Sigmoid colon (tissue), 7 donors: ENCODE results near the gene LYPD3. TPM values are rescaled to one million over a fixed set of nuclear protein-coding genes. Genes with fewer than 3 reads are reported as not detected.

Experiments used
- DNase-seq: peaks from one replicate; pipeline ENCODE4 v3.0.0-alpha.2; 2019
- H3K27ac ChIP-seq, 4 donors: fragments of 200-600 bp; sonication (generic); one replicate each; pipeline ENCODE4 v1.5.1; 2016 to 2019; ENCODE audit warnings: mild to moderate bottlenecking in 1 of 4
- H3K27me3 ChIP-seq, 3 donors: fragments of 200-600 bp; sonication (generic); one replicate each; pipeline ENCODE4 v1.5.1; 2019; ENCODE audit warnings: mild to moderate bottlenecking in 1 of 3
- H3K36me3 ChIP-seq, 4 donors: fragments of 200-600 bp; sonication (generic); one replicate each; pipeline ENCODE4 v1.5.1; 2016 to 2019
- H3K4me1 ChIP-seq, 4 donors: fragments of 200-600 bp; sonication (generic); one replicate each; pipeline ENCODE4 v1.5.1; 2017 to 2019
- H3K4me3 ChIP-seq, 4 donors: fragments of 200-600 bp; sonication (generic); one replicate each; pipeline ENCODE4 v1.5.1; 2017 to 2019; ENCODE audit warnings: mild to moderate bottlenecking in 2 of 4, moderate library complexity in 1 of 4
- H3K9me3 ChIP-seq, 4 donors: fragments of 200-600 bp in 3 of 4; sonication (generic) in 3 of 4; one replicate each; pipeline versions ENCODE4 v1.5.1 to v1.6.1; 2013 to 2019
- EP300 ChIP-seq, 4 donors: sonication (generic); formaldehyde crosslinking; IDR thresholded peaks; one replicate each; pipeline ENCODE4 v1.6.1; 2017; ENCODE audit warnings: antibody characterized with exemption in 4 of 4
- POLR2A ChIP-seq, 2 donors: fragments of 450-650 bp; IDR thresholded peaks; one replicate each; pipeline ENCODE4 v1.6.1; 2016; ENCODE audit warnings: antibody characterized with exemption in 2 of 2, mild to moderate bottlenecking in 2 of 2, moderate library complexity in 2 of 2
- POLR2AphosphoS5 ChIP-seq, 4 donors: sonication (generic); formaldehyde crosslinking; IDR thresholded peaks; one replicate each; pipeline ENCODE4 v1.6.1; 2017; ENCODE audit warnings: antibody characterized with exemption in 4 of 4
- WGBS, 2 donors: extraction: QIAGEN DNeasy Blood & Tissue Kit; methylation state at CpG; one replicate each; pipeline ENCODE4 v1.1.7; 2013; 5-methylcytosine and 5-hydroxymethylcytosine counted together
- intact Hi-C: fragments of 100-400 bp; cut with DNase I; formaldehyde crosslinking; loops from one replicate; pipeline ENCODE4 v1.15.1; 2023
- polyA plus RNA-seq, 3 donors: library from polyadenylated mRNA; stranded (reverse); fragments of 200-250 nt; gene quantifications; one replicate each; pipeline ENCODE4 v1.2.3, GENCODE V29; 2013
- total RNA-seq, 4 donors: library from RNA; depleted of rRNA; stranded (reverse); fragments of >200 nt; gene quantifications; one replicate each; pipeline ENCODE4 v1.1.0, GENCODE V29; 2016
- TF ChIP-seq, protein P1 (sequence below), 4 experiments: fragments of 450-650 bp in 3 of 4; fragments of 200-600 bp in 1 of 4; IDR thresholded peaks; one replicate each; pipeline ENCODE4 v1.5.1; 2016 to 2019; ENCODE audit warnings: antibody characterized with exemption in 4 of 4, mild to moderate bottlenecking in 3 of 4, moderate library complexity in 2 of 4
- donor health status: healthy with polysubstance abuse.
- donor health status: Bipolar disorder and iron deficiency.
- donor health status: healthy.

Gene LYPD3
- total and polyA plus RNA-seq, 7 donors = 0.46 to 1.8 (median 1.4) TPM; not detected in 1

DNA sequence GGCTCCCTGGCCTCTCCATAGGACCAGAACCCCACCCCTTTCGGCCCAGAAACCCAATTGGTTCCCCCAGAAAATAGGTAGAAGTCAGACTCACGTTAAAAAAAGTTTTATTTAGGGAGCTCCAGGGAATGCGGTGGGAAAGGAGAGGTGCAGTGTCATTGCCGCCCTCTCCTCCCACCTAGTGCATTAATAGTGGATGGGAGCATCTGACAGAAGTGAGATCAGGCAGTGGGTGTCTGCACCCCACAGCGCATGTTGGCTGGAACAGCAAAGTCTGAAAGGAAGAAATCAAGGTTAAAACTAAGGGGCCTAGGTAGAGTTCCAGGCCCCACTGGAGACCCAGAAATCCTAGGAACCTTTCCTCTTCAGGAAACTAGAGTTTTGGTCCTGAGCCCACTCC is 41.2 kb upstream of the LYPD3 start:
- DNase-seq = no peak
- peaks cover 5 to 36% (median 13%) of the 10 kb centered on the region in 4 donors for H3K36me3 ChIP-seq
- H3K4me3 ChIP-seq = no peak overlapping the region
- TF ChIP-seq, protein P1, sequence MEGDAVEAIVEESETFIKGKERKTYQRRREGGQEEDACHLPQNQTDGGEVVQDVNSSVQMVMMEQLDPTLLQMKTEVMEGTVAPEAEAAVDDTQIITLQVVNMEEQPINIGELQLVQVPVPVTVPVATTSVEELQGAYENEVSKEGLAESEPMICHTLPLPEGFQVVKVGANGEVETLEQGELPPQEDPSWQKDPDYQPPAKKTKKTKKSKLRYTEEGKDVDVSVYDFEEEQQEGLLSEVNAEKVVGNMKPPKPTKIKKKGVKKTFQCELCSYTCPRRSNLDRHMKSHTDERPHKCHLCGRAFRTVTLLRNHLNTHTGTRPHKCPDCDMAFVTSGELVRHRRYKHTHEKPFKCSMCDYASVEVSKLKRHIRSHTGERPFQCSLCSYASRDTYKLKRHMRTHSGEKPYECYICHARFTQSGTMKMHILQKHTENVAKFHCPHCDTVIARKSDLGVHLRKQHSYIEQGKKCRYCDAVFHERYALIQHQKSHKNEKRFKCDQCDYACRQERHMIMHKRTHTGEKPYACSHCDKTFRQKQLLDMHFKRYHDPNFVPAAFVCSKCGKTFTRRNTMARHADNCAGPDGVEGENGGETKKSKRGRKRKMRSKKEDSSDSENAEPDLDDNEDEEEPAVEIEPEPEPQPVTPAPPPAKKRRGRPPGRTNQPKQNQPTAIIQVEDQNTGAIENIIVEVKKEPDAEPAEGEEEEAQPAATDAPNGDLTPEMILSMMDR (IDR thresholded peaks at IDR 0.05) = no peak
- no peak for TF ChIP-seq POLR2AphosphoS5 (IDR thresholded peaks at IDR 0.05)
- TF ChIP-seq EP300 (IDR thresholded peaks at IDR 0.05) = no peak
- TF ChIP-seq POLR2A (IDR thresholded peaks at IDR 0.05) = no peak
- H3K9me3 ChIP-seq = no peaks in the 10 kb centered on the region
- peaks cover 0 to 25% (median 18%) of the 10 kb centered on the region in 4 donors for H3K4me1 ChIP-seq
- no peaks in the 10 kb centered on the region for H3K27me3 ChIP-seq
- no peak overlapping the region for H3K27ac ChIP-seq
- WGBS, 2 donors = 88 to 96% methylated on average over 5 of the region's 5 CpGs
- intact Hi-C loops = no loop called here

DNA sequence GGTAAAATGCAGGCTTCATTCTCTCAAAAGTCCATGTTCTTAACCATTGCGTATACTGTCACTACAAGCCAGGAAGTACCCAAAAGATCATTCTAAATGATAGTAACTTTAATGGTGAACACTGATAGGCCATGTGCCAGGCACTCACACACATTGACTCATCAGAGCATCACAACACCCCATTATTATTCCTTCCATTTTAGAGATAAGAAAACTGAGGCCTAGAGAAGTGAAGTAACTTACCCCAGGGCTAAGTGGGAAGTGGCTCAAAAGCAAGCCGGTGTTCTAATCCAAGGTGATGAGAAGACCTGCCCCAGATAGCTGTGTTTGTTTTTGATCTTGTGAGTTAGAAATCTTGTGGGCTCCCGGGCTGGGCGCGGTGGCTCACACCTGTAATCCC is 40.5 kb upstream of the LYPD3 start:
- intact Hi-C loops = loop anchor here (2.0 kb wide), 1 partner anchor 19 kb away; no protein-coding TSS in a partner anchor
- WGBS, 2 donors = 95% methylated on average over 5 of the region's 5 CpGs
- no peak for DNase-seq
- no peaks in the 10 kb centered on the region for H3K9me3 ChIP-seq
- no peak for TF ChIP-seq POLR2AphosphoS5 (IDR thresholded peaks at IDR 0.05)
- TF ChIP-seq, protein P1 (IDR thresholded peaks at IDR 0.05) = no peak
- no peak for TF ChIP-seq EP300 (IDR thresholded peaks at IDR 0.05)
- no peak for TF ChIP-seq POLR2A (IDR thresholded peaks at IDR 0.05)
- no peak overlapping the region for H3K4me3 ChIP-seq
- no peaks in the 10 kb centered on the region for H3K27me3 ChIP-seq
- peaks cover 0 to 30% (median 18%) of the 10 kb centered on the region in 4 donors for H3K4me1 ChIP-seq
- no peak overlapping the region for H3K27ac ChIP-seq
- peaks cover 4 to 31% (median 11%) of the 10 kb centered on the region in 4 donors for H3K36me3 ChIP-seq

DNA sequence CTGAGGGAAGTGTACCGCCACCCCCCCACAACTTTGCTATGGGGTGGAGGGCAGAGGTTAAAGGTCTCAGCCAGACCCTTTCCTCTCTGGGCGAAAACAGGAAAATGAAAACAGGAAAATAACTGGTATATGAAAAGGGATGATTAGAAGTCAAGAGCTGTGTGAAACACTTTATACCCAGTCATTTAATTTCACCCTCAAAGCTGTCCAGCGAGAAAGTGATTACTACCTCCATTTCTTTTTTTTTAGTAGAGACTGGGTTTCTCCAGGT is 39.7 kb upstream of the LYPD3 start:
- WGBS, 2 donors = 61 to 81% methylated on average over 3 of the region's 3 CpGs
- intact Hi-C loops = loop anchor here (2.0 kb wide), 1 partner anchor 20 kb away; no protein-coding TSS in a partner anchor
- Histone ChIP-seq H3K27ac (peak overlapping the region; percentile 94 to 96 (median 96)), H3K4me1 (peaks cover 0 to 30% (median 18%) of the 10 kb centered on the region in 4 donors), H3K27me3 (no peaks in the 10 kb centered on the region), H3K4me3 (peak overlapping the region in 2 of 4 donors; percentile 75 to 90), H3K36me3 (peaks cover 0 to 25% (median 9%) of the 10 kb centered on the region in 4 donors), H3K9me3 (no peaks in the 10 kb centered on the region)
- no peak for DNase-seq
- TF ChIP-seq POLR2A (IDR thresholded peaks at IDR 0.05) = no peak
- no peak for TF ChIP-seq EP300 (IDR thresholded peaks at IDR 0.05)
- TF ChIP-seq POLR2AphosphoS5 (IDR thresholded peaks at IDR 0.05) = no peak
- TF ChIP-seq, protein P1 (IDR thresholded peaks at IDR 0.05) = no peak

DNA sequence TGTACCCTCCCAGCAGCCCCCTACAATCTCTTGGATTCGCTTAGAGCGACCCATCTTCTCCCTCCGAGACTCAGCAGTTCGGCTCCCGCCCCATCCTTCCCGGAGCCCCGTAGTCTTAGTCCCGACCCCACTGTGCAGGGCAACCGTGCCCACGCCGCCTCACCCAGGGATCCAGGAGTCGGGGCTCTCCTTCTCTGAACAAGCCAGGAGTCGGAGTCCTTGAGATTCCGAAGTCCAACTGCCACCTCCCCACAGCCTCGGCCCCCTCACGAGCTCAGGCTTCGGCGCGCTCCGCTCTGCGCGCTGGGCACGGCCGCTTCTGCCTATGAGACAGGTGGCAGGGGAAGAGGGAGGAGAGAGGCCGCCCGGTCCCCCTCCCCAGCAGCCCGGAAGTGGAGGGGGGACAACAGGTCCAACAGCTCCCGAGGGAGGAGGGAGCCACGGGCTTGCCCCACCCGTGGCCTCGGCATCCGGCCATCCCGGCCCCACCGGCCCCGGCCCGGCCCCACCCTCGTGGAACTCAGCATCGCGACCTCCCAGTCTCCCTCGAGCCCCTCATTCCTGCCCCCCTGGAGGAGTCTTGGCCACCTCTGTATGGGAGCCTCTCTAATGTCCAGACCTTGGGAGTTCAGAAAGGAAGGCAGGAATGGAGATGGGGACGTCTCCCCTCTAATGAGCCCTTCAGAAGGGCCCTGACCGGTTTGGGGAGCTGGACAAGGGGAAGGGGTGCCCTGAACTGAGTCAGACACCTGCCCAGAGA is 39.2 kb upstream of the LYPD3 start, which contains the start of gene PHLDB3:
PHLDB3 (minus strand) TSS at position 321 of the 760 bp plus-strand sequence. CDS start 628 bp downstream, outside the sequence.
- Histone ChIP-seq H3K4me1 (peaks cover 0 to 30% (median 18%) of the 10 kb centered on the region in 4 donors), H3K36me3 (peaks cover 0 to 20% (median 7%) of the 10 kb centered on the region in 4 donors), H3K4me3 (peak within 1 kb of the TSS; percentile 64 to 90 (median 70)), H3K27ac (peak within 1 kb of the TSS; percentile 94 to 96 (median 96)), H3K27me3 (no peaks in the 10 kb centered on the region), H3K9me3 (no peaks in the 10 kb centered on the region)
- intact Hi-C loops = loop anchor here (1.0 to 5.0 kb wide), 4 partner anchors 20 to 57 kb away; no protein-coding TSS in a partner anchor
- peak; percentile 76 for DNase-seq
- no peak for TF ChIP-seq EP300 (IDR thresholded peaks at IDR 0.05)
- no peak for TF ChIP-seq POLR2A (IDR thresholded peaks at IDR 0.05)
- TF ChIP-seq POLR2AphosphoS5 (IDR thresholded peaks at IDR 0.05) = no peak
- TF ChIP-seq, protein P1 (IDR thresholded peaks at IDR 0.05) = no peak
- 1 to 3% methylated on average over 42 of the region's 42 CpGs for WGBS, 2 donors
